ENCODE results near the gene TBC1D30.

TBC1D30 gene

GRCh38 chr12:64875186-64875585 lies 50.7 kb downstream of the TBC1D30 start:
- no peak for DNase-seq

DNA sequence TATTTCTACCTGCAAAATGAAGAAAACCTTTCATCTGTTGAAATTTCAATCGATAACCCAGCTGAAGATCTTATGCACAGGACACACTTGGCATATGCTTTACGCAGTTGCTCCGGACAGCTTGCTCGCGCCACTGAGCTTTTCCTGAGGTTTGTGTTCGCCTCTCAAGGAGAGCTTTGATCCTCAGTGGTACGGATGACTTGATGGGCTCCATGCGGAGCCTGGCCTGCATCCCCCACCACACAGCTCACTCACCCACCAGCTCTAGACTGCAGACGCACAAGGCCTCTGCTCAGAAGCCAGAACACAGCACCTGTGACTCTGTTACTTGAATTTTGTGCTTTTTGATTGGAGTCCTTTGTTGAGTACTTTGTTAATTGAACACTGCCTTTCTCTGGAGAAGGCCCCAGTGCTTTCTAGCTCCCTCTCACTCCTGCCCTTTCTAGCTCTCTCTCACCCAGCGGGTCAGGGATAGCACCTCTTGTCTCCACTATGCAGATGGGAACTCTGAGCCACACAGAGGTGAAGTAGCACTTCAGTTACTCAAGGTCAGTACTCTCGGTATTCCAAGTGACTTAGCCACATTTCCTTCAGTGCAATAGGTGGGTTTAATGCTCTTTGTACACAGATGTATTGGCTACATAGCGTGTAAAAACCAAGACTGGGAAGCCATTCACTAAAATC lies 52.1 kb downstream of the TBC1D30 start:
- DNase-seq: no peak

- DNase-seq: no peak
Observed at GRCh38 chr12:64877363-64878004, 53.0 kb downstream of the TBC1D30 start.

DNA sequence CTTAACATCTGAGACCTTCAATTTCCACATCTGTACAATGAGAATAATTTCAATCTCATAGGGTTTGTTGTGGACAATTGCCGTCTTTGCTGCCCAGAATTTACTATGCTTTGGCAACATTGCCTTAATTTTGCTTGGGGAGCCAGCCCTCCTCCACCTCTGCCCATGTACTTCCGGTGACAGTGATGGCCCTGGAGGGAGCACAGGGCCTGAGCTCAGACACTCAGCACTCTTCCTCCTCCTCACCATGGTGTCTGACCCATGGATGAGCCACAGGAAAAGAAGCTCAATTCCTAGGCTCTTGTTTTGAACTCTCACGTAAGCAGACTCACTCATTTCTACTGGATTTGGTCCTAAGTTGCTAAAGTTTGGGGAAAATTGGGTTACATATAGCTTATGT lies 58.2 kb downstream of the TBC1D30 start:
- no peak for DNase-seq

- DNase-seq: no peak
Observed at GRCh38 chr12:64883264-64884163, 59.1 kb downstream of the TBC1D30 start.

DNA sequence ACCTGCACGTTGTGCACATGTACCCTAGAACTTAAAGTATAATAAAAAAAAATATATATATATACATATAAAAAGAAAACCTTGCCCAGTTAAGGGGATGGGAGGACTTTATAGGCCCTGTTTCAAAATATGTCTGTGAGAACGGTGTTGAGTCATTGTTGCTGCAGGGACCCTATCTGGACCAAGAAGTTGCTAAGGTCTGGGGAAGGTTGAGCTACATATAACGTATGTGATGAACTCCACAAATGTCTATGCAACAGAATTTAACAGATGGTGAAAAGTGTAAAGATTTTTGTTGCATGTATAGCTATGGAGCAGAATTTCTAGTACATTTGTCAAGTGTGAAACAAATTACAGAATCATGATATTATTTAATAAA lies 59.7 kb downstream of the TBC1D30 start:
- DNase-seq: no peak

GRCh38 chr12:64884728-64885127 lies 60.3 kb downstream of the TBC1D30 start:
- no peak for DNase-seq

- DNase-seq: no peak
Observed at GRCh38 chr12:64889434-64890216, 65.2 kb downstream of the TBC1D30 start.

GRCh38 chr12:64890873-64891468 lies 66.5 kb downstream of the TBC1D30 start:
- peak; percentile 25 for DNase-seq

GRCh38 chr12:64891629-64892028 lies 67.2 kb downstream of the TBC1D30 start:
- DNase-seq: no peak

- DNase-seq: no peak
Observed at GRCh38 chr12:64892561-64892960, 68.1 kb downstream of the TBC1D30 start.

DNA sequence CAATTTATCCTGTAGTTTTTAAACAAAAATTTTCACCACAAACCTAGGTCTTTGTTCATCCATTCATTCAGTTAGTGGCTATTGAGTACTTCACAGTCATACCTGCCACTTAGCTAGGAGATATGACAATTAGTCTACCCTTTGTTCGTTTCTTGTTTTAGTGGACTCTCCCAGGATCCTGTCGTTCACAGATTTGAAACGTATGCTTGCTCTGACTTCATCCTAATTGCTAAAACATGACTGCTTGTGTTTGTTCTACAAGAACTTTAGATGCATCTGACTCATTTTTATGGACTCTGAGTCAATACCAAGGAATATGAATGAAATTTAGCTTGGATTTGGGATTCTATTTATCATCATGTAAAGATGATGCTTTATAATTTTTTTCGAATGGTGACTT lies 69.5 kb downstream of the TBC1D30 start:
- no peak for DNase-seq

- no peak for DNase-seq
Observed at GRCh38 chr12:64894827-64895475, 70.5 kb downstream of the TBC1D30 start.

GRCh38 chr12:64895526-64895925 lies 71.1 kb downstream of the TBC1D30 start:
- no peak for DNase-seq

DNA sequence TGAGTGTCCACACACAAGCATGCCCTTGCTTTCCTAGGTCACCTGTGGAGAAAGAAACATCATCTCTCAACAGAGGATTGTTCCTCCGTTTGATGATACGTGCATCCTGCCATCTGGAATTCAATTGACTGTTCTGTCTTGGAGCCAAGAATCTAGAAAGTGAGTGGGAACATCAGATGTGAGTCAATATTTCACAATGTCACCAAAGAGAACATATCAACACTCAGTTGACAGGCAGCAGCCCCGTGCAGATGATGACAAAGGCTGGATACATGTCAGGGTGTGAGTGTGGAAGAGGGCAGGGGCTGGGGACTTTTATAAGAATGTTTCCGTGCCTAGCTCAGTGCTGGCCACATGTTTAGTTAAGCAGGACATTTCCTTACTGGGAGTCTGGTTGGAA lies 76.1 kb downstream of the TBC1D30 start:
- no peak for DNase-seq

DNA sequence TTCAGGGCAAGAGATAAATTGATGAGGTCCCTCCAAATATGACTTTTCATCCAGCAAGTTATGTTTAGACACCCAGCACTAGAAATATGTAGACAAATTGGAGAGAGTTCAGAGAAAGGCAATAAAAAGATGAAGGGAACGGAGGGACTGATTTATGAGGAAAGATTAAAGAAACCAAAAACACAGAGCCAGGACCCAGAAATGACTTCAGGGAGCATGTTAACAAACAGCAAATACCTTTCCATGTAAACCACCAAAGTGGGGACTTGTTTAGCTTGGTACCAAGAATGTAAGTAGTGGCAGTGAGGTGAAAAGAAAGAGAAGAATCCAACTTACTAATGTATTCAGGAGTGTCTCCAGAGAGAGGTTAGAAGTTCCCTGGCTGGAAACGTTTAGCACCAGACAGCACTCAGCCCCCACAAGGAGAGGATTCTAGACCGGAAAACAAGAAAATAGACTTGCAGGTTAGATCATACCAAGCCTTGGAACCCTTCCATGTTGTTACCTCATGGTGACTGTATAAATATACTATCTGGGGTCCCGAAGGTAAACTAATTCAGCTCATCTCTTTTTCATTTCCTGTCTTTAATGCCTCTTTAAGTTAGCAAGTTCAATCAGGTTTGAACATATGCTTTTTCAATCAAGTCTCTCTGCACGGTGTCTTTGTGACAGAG lies 79.2 kb downstream of the TBC1D30 start:
- DNase-seq: no peak

GRCh38 chr12:64907097-64907496 lies 82.7 kb downstream of the TBC1D30 start:
- DNase-seq: no peak

DNA sequence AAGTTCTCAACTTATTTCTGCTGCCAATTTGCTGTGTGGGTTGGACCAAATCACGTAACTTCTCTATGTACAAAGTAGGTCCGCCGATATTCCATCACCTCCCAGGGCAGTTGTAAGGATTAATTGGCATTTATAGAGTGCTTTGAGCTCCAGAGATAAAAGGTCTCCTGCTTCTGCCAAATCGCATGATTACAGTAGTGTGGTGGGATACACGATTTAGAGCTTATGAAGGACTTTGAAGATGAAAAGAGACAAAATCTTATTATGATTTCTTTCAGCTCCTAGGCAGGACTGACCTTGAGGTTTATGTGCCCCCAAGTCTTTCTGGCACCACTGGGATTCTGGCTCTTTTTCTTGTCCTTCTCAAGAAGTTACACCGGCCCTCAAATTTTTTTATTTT lies 84.7 kb downstream of the TBC1D30 start:
- DNase-seq: no peak

- DNase-seq: no peak
Observed at GRCh38 chr12:64911081-64911480, 86.6 kb downstream of the TBC1D30 start.

- DNase-seq: no peak
Observed at GRCh38 chr12:64911912-64912311, 87.5 kb downstream of the TBC1D30 start.

DNA sequence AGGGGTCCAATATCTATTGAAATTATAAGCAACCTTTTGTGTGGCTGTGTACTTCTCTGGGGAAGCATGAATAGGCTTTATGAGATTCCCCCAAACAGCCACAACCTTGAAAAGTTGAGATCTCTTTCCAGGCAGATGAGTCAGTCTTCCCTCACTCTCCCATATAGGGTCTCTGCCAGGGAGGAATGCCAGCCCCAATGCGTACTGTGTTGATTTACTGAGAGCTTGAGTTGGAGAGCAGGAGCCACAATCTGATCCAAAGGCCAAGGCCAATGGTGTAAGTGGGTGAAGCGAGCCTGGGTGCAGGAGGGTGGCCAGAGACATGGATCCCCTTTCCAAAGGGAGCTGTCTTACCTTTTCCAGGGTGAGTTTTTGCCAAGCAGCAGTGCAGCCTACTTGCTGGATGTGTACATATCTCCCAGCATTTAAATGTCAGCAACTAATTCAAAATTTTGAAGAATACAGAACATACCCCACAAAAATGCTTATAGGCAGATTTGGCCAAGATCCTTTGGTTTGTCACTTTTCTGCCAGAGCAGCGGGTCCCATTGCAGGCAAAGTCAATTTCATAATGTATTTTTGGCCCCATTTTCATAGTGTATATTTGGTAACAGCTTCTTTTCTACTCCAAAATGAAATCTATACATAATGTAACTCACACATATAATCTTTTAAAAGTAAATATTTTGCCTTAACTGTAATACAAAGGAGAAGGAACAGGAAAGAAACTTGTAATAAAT lies 88.2 kb downstream of the TBC1D30 start:
- no peak for DNase-seq
